Nephron (organoid): ENCODE data around the gene MDM1.

ENCODE experiments used
- H3K27ac Mint-ChIP-seq, 3 experiments: 2 replicates each; pipeline ENCODE4 v1.8.0; 2020; ENCODE audit warnings: mixed read lengths in 3 of 3, mild to moderate bottlenecking in 2 of 3, moderate library complexity in 1 of 3
- H3K27me3 Mint-ChIP-seq: 2 replicates; pipeline ENCODE4 v1.8.0; 2021; ENCODE audit warnings: low read depth, mild to moderate bottlenecking, moderate library complexity, mixed read lengths
- H3K36me3 Mint-ChIP-seq: 2 replicates; pipeline ENCODE4 v1.8.0; 2020; ENCODE audit warnings: low read depth, mixed read lengths
- H3K4me1 Mint-ChIP-seq: 2 replicates; pipeline ENCODE4 v1.8.0; 2020; ENCODE audit warnings: mixed read lengths
- H3K4me3 Mint-ChIP-seq, 3 experiments: 2 replicates each; pipeline ENCODE4 v1.8.0; 2020; ENCODE audit warnings: mild to moderate bottlenecking in 3 of 3, mixed read lengths in 3 of 3, moderate library complexity in 2 of 3
- H3K9me3 Mint-ChIP-seq: 2 replicates; pipeline ENCODE4 v1.8.0; 2020; ENCODE audit warnings: mixed read lengths
- CTCF ChIP-seq, 3 experiments: fragments of 200-600 bp; sonication (generic); IDR thresholded peaks; one replicate each; pipeline ENCODE4 v1.5.0; 2021; ENCODE audit warnings: antibody characterized with exemption in 3 of 3; ENCODE audit not compliant: unreplicated experiment in 3 of 3

MDM1 gene

DNA sequence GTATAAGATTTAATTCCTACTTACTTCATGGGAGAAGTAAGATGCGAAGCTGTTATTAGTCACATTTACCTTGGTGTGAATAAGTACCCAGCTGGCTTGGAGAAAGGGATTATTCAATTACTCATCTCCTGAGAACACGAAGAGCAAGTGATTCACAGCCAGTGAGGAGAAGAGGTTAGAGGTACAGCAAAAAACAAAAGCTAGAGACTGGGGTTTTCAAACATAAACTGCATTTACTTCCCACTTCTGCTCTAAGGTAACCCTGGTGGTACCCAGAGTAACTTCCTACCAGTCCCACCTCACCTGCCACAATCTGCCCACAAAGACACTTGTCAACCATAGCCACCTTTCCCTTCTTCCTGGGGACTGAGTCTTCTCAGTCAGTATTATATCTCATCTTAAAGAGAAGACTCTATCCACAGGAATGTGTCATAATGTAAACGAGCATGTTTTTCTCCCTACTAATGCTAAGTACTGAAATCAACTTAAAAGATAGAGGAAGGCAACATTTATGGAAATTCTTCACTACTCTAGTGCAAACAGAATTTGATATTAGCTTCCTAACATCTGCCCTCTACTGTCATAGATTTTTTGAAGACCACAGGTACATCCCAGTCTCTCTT is 72.7 kb downstream of the MDM1 start:
- Mint-ChIP-seq H3K4me3 (no peak overlapping the region), H3K27me3 (no peaks in the 10 kb centered on the region), H3K4me1 (no peaks in the 10 kb centered on the region), H3K36me3 (no peaks in the 10 kb centered on the region), H3K27ac (no peak overlapping the region), H3K9me3 (no peaks in the 10 kb centered on the region)
- TF ChIP-seq CTCF (IDR thresholded peaks at IDR 0.05; ENCODE audit: unreplicated experiment in 3 of 3): no peak

- Mint-ChIP-seq H3K9me3 (no peaks in the 10 kb centered on the region), H3K4me1 (peaks cover 5% of the 10 kb centered on the region), H3K27ac (no peak within 1 kb of the TSS), H3K27me3 (no peaks in the 10 kb centered on the region), H3K36me3 (no peaks in the 10 kb centered on the region), H3K4me3 (no peak within 1 kb of the TSS)
- no peak for TF ChIP-seq CTCF (IDR thresholded peaks at IDR 0.05; ENCODE audit: unreplicated experiment in 3 of 3)
Observed at GRCh38 chr12:68253504-68253903, 78.7 kb downstream of the MDM1 start, which contains the start of gene IL22. Gene IL22, minus strand, starts transcription at chr12:68253604. Its CDS starts 156 bp downstream, at chr12:68253448.

DNA sequence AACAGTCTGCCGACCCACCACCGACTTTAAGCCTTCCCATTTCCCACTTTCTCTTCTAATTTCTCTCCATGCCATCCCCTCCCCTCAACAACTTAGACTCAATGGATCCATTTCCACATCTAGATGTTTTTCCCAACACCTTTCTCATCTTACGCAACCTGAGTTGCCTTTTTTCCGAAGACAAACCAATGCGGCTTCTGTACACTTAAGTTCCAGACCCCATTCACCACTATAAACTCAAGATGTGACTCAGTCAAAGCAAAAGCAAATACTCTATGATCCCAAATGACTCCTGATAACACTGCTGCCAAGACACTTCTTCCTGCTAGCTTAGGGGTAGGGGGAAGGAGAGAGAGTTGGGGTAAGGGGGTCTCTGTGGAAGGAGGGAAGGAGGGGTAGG is 80.1 kb downstream of the MDM1 start:
- Mint-ChIP-seq H3K36me3 (peaks cover 4% of the 10 kb centered on the region), H3K9me3 (peaks cover 5% of the 10 kb centered on the region), H3K27me3 (no peaks in the 10 kb centered on the region), H3K4me1 (peaks cover 10% of the 10 kb centered on the region), H3K4me3 (no peak overlapping the region), H3K27ac (no peak overlapping the region)
- TF ChIP-seq CTCF (IDR thresholded peaks at IDR 0.05; ENCODE audit: unreplicated experiment in 3 of 3): no peak

- peaks cover 21% of the 10 kb centered on the region for H3K4me1 Mint-ChIP-seq
- peaks cover 4% of the 10 kb centered on the region for H3K36me3 Mint-ChIP-seq
- peaks cover 9% of the 10 kb centered on the region for H3K9me3 Mint-ChIP-seq
- no peak for TF ChIP-seq CTCF (IDR thresholded peaks at IDR 0.05; ENCODE audit: unreplicated experiment in 3 of 3)
- no peak overlapping the region for H3K27ac Mint-ChIP-seq
- H3K27me3 Mint-ChIP-seq: no peaks in the 10 kb centered on the region
- no peak overlapping the region for H3K4me3 Mint-ChIP-seq
Observed at GRCh38 chr12:68250454-68250853, 81.7 kb downstream of the MDM1 start.

DNA sequence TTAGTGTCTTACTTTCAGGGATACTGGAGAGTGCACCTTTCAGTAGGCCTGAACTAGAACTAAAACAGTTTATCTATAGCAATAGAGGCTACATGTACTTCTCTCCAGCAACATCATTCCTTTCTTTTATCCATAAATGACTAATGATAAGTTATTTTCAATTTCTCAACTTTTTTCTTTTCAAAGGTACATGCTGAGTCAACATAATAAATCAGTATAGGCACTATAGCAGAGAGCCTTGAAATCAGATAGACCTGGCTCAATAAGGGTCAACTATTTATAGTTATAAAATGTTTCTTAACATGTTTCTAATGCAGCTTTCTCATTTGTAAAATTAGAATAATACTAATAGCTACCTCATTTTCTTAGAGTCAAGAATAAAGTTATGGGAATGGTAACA is 84.4 kb downstream of the MDM1 start:
- peaks cover 4% of the 10 kb centered on the region for H3K36me3 Mint-ChIP-seq
- peak overlapping the region in 1 of 3 experiments; percentile 11 for H3K4me3 Mint-ChIP-seq
- TF ChIP-seq CTCF (IDR thresholded peaks at IDR 0.05; ENCODE audit: unreplicated experiment in 3 of 3): no peak
- peaks cover 9% of the 10 kb centered on the region for H3K9me3 Mint-ChIP-seq
- peaks cover 45% of the 10 kb centered on the region for H3K4me1 Mint-ChIP-seq
- no peaks in the 10 kb centered on the region for H3K27me3 Mint-ChIP-seq
- H3K27ac Mint-ChIP-seq: peak overlapping the region; percentile 79 to 94 (median 84)

DNA sequence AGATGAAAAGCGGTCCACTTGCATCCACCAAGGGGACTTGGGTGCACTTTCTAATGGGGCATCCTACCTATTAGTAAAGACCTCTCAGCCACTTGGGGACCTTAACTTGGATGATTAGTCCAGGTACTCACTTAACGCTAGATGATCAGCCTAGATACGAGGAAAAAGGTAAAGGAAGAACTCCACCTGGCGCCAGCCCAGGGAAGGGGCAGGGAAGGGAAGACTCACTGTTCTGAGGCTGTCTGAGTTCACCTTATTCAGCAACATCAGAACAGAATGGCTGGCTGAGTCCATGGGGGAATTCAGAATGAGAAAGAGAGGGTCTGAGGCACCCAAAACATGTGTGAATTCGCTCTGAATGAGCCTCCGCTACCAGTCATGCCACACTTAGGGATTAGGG is 85.8 kb downstream of the MDM1 start:
- Mint-ChIP-seq H3K27me3 (no peaks in the 10 kb centered on the region), H3K9me3 (peaks cover 9% of the 10 kb centered on the region), H3K27ac (peak overlapping the region; percentile 91 to 98 (median 94)), H3K36me3 (peaks cover 4% of the 10 kb centered on the region), H3K4me3 (peak overlapping the region; percentile 52 to 77 (median 60)), H3K4me1 (peaks cover 55% of the 10 kb centered on the region)
- no peak for TF ChIP-seq CTCF (IDR thresholded peaks at IDR 0.05; ENCODE audit: unreplicated experiment in 3 of 3)
